ENCODE results near the gene PRPSAP2.
"Not testable (repeated sequence)": the region's sequence is repeated elsewhere in the genome, so short reads cannot be mapped to it uniquely, and the experiment has no call there.

PRPSAP2 gene

DNA sequence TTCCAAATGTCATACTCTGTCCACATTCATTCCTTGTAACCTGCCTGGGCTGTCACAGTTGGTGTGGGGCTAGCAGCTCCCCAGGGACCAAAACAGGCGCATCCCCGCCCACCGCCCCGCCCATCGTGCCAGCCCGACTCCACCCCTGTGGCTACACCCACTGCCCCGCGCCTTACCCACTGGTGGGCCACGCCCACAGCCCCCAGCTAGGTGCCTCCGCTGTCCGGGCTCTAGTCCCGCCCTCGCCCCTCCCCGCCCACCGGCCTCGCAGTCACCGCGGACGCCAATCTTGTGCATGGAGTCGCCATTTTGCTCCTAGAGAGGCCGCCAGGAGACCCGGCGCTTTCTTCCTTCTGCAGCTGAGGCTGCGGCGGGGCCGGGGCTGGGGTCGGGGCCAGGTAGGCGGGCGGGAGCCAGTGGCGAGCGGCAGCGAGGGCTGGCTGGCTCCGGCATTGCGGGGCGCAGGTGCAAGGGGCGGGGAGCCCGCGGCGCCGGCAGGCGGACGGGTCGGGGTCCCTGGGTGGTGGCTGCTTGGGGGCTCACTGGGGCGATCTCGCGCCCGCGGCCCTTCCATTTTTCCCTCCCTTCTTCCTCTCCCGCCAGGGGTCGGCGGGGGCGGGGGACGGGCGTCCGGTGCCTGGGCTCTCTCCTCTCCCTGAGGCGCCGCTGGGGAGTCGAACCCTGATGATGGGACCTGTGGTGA, at the start of gene PRPSAP2:
PRPSAP2 (plus strand) TSS at position 268 of the 703 bp plus-strand sequence. CDS start 7,703 bp downstream, outside the sequence.
- DNase-seq = peak; percentile 93

GRCh38 chr17:18815924-18816323, 42.0 kb upstream of the PRPSAP2 start:
- not testable (repeated sequence) for DNase-seq

GRCh38 chr17:18816489-18817371, 41.2 kb upstream of the PRPSAP2 start:
- DNase-seq = peak; percentile 14

DNA sequence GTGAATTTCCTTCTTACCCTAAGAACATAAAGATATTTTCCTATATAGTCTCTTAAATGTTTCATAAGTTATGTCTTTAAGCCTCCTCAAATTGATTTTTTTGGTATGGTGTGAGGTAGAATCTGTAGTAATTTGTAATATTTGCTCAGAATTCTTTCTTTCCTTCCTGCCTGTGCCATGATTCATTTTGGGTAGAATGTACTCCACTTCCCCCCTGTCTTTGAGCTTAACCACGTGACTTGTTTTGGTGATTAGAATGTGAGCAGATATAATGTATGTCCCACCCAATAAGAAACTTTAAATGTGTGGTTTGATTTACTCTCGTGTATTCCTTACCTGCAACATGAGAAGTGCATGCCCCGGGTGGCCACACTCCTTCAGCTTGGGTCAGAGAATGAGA, 36.5 kb upstream of the PRPSAP2 start:
- not testable (repeated sequence) for DNase-seq

DNA sequence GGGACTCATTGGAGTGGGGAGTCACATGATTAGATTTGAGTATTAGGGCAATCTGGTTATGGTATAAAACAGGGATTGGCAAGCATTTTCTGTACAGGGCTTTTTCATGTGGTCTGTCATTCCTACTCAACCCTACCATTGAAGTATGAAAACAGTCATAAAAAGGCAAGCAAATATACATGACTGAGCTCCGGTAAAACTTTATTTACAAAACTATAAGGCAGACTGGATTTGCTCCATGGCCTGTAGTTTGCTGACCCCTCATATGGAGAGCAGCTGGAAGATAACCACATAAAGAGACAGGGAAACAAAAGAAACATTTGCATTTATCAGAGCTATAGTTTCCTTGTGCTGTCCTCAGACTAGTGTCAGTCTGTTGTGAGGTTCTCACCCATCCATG, 30.3 kb upstream of the PRPSAP2 start:
- DNase-seq = not testable (repeated sequence)

DNA sequence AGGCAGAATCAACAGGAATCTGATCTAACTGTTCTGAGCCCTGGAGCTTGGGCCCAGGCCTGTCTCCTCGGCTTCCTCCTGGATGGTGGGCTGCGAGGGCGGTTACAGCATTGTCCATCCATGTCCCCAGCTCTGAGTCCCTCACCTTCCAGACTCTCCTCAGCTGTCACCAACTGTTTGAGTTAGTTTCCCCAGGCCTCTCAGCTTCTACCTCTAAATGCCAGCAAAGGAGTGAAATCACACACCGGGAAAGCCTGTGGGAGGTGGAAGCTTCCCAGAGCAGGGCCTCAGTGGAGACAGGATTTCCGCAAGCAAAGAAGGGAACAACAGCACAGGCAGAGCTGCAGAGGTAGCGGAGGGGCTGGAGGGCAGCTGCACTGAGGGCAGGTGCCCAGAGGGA, 9.4 kb upstream of the PRPSAP2 start:
- no peak for DNase-seq

GRCh38 chr17:18850679-18851078, 7.3 kb upstream of the PRPSAP2 start:
- DNase-seq = no peak

- DNase-seq = no peak
Observed at GRCh38 chr17:18851201-18851600, 6.7 kb upstream of the PRPSAP2 start.

DNA sequence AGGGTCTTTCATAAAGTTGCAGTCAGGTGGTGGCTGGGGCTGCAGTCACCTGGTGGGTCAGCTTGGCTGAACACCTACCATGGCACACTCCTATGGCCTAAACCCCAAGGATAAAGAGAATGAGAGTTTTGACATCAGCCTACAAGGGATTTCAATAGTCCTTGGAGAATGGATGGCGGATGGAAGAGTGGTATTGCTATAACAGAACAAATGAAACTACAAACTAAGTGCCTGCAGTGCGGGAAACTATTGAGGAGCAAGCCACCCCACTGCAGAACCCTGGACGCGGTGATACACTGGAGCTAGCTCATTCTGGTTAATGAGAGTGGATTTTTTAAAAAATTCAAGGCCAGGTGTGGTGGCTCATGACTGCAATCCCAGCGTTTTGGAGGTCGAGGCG, 3.0 kb upstream of the PRPSAP2 start:
- no peak for DNase-seq

GRCh38 chr17:18855831-18856569, 1.9 kb upstream of the PRPSAP2 start:
- DNase-seq = peak; percentile 84

DNA sequence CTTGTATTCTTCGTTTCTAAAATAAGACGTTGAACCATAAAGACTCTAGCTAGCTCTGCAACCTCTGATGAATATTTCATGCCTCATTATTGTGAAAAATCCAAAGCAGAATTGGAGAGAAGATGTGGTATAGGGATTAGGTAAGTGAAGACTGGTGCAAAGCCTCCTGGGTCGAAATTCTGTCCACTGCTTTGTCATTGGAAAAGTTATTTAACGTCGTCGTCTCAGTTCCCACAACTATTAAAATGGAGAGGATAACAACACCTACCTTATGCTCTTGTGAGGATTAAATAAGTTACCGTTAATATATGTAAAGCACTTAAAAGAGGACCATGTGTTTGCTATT, 1.4 kb upstream of the PRPSAP2 start:
- no peak for DNase-seq

GRCh38 chr17:18858567-18859245, 775 bp downstream of the PRPSAP2 start:
- no peak for DNase-seq

GRCh38 chr17:18859256-18859655, 1.3 kb downstream of the PRPSAP2 start:
- no peak for DNase-seq

DNA sequence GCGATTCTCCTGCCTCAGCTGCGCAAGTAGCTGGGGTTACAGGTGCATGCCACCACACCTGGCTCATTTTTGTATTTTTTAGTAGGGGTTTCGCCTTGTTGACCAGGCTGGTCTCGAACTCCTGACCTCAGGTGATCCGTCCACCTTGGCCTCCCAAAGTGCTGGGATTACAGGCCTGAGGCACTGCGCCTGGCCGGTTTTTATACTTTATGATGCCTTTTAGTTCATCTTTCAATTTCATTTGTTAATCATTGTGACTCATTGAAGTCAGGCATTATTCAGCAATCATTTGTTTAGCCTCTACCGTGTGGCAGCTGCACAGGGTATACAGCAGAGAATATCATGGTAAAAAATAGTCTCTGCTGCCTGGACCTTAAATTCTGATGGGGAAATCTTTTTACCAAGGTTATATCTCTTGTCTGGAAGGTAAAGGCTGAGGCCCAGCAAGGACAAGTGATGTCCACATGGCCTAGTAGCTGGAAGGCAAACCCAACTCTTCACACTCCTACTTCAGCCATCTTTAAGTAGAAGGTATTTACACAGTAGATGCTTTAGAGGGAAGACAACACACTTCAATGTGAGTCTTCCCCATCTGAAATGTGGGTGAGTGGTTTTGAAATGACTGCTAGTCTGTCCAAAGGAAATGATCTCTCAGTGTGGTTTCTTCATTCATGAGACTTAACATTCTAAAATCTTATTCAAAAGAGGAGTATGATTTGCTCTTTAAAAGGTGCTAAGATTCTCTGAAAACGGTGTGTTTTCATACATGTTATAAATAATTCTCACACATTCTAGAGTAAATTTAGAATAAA, 2.4 kb downstream of the PRPSAP2 start:
- no peak for DNase-seq

- DNase-seq = no peak
Observed at GRCh38 chr17:18862011-18862410, 4.1 kb downstream of the PRPSAP2 start.

GRCh38 chr17:18864996-18865395, 7.1 kb downstream of the PRPSAP2 start:
- DNase-seq = not testable (repeated sequence)

DNA sequence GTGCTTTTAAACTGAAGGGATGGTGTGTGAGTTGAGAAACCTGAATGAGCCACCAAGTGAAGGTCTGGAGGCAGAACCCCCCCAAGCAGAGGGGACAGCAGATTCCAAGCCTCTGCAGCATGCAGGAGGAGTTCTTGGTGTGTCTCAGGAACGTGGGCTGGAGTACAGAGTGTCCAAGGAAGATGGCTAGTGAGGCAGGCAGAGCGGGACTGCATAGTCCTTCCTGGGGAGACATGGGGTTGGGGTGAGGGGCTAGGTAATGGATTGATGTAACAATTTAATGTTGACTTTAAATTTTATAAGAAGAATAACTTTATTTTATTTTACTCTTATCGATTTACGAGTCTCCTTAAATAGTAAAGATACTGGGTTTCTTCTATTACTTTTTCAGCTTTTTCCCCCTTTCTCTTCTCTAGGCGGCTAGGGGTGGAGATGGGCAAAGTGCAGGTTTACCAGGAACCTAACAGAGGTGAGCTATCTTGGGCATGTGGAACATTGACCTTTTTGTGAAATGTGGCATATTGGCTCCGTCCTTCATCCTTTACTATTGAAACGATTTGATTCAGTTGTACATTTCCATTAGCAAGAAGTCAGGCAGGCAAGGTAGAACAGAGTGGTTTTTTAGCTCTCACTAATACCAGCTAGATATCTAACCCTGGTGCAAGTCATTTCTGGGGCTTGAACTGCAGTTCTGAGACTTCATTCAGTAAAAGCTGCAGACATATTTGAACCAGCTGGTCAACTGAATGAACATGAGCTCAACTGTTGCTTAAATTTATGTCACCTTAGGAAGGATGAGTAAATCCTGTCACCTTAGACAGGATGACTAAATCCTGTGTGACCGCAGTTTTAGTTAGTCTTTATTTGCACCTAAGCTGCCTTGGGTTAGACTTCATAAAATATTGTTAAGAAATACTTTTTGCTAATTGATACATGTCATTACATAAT, 9.2 kb downstream of the PRPSAP2 start:
- no peak for DNase-seq

DNA sequence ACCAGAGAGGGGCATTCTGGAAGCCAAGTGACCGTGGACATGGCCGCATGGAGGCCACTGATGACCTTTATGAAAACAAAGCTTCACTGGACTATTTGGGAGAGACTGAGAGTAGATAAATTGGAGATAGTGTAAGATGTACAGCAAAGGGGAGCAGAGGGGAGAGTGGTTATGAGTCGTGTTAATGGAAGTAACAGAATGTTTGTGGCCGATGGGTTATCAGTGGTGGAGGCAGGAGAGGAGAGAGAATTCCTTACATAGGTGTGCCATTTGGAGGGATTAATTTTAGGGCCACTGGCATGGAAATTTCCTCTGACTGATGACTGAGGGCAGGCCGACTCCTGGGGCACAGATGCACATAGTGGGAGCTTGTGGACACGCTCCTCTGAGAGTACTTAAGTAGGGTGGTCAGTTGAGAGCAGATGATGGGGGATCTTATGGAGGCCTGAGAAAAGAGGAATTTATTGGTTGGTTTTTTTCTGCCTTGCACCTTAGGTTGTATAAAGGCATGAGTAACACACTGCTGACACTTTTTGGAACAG, 19.2 kb downstream of the PRPSAP2 start:
- no peak for DNase-seq

DNA sequence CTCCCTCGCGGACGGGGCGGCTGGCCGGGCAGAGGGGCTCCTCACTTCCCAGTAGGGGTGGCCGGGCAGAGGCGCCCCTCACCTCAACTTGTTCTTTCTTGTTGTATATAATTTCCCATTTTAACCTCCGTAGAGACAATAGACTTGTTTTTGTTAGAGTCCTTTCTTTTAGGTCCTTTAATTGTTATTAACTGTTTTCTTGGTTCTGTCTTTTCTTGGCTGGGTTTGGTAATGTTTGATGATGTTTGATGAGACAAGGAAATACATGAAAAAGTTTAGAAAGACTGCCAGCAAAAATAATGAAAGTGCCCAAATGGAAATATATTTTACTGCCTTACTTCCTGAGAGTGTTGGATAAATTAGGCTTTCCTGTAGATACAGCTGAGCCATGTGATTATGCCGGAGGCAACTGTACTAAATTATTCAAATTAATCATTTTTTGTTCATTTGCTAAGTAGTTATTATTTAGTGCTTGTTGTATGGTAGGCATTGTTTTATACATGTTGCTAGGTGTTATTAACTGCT, 30.9 kb downstream of the PRPSAP2 start:
- DNase-seq = no peak

DNA sequence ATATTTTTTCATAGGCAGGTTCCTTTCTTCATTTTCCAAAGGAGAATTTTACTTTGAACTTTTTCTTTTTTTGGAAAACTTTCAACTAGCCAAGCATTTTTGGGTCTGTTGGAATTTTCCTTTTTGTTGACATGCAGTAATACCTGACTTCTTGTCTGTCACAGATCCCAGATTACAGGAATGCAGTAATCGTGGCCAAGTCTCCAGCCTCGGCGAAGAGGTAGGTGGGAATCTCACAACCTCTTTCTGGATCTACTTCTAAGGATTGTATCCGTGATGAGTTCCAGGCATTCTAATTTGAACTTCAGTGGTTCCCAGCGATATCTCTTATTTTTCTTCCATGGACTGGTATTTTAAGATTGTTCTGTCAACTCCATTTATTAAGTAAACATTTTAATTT, 31.7 kb downstream of the PRPSAP2 start:
- no peak for DNase-seq
